GM04504 (cell line): ENCODE data around the gene SLC9A4.

Experiments
- DNase-seq: peaks from one replicate; pipeline ENCODE4 v3.0.0-alpha.2; 2012; ENCODE audit warnings: low read depth

Gene SLC9A4, protein sequence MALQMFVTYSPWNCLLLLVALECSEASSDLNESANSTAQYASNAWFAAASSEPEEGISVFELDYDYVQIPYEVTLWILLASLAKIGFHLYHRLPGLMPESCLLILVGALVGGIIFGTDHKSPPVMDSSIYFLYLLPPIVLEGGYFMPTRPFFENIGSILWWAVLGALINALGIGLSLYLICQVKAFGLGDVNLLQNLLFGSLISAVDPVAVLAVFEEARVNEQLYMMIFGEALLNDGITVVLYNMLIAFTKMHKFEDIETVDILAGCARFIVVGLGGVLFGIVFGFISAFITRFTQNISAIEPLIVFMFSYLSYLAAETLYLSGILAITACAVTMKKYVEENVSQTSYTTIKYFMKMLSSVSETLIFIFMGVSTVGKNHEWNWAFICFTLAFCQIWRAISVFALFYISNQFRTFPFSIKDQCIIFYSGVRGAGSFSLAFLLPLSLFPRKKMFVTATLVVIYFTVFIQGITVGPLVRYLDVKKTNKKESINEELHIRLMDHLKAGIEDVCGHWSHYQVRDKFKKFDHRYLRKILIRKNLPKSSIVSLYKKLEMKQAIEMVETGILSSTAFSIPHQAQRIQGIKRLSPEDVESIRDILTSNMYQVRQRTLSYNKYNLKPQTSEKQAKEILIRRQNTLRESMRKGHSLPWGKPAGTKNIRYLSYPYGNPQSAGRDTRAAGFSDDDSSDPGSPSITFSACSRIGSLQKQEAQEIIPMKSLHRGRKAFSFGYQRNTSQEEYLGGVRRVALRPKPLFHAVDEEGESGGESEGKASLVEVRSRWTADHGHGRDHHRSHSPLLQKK

DNA sequence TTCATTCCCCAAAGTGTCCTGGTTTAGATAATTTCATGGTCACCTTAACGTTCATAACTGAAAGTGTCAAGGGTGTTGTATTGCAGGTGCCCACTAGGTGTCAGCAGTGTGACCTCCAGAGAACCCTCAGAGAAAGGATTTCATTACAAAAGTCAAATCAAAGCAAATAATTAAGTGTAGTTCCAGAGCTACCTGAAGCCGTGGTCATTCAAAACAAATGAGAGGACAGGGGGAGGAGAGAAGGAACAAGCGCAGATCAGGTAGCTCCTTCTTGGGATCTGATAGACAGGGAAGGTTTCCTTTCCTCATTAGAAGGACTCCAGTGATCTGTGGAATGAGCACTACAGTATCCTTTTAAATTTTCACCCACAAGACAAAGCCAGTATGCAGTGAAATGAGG is at the start of gene SLC9A4:
Gene SLC9A4 (plus strand): TSS at position 207 of the 400 bp plus-strand sequence. CDS start 534 bp downstream, outside the sequence.
- DNase-seq: peak; percentile 7

DNA sequence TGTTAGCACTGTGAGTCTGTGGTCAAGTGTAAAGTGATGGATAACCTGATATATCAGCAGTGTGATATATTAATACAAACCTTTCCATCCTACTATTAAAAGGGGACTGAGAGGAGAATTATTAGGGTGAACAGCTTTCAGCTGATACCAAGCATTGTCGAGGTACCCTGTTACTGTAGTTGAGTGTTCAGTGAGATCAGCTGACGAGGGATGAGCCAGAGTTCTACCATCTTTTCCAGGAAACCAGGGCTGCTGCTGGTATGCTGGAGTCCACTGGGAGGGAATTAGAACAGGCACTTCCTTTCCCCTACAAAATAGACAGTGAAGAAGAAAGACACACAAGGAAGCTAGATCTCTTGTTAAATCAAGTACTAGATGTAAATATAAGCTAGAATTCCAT is 49.7 kb upstream of the SLC9A4 start:
- DNase-seq: no peak

DNA sequence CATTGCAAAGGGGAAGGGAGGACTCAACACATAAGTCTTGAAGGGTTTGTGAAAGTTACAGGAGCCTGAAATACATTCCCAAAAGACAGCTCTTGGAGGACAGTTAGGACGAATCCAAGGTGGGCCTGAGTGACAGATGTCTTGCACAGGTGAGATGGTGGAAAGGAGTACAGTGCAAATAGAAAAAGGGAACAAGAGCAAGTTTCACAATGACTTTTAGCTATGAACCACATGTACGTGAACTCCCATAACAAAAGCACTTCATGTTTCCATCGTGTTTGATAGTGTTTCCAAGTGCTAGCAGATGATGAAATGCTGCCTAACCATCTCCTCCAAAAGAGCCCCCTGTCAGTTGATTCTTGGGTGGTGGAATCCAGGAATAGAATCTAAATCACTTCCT is 48.3 kb upstream of the SLC9A4 start:
- DNase-seq: no peak

DNA sequence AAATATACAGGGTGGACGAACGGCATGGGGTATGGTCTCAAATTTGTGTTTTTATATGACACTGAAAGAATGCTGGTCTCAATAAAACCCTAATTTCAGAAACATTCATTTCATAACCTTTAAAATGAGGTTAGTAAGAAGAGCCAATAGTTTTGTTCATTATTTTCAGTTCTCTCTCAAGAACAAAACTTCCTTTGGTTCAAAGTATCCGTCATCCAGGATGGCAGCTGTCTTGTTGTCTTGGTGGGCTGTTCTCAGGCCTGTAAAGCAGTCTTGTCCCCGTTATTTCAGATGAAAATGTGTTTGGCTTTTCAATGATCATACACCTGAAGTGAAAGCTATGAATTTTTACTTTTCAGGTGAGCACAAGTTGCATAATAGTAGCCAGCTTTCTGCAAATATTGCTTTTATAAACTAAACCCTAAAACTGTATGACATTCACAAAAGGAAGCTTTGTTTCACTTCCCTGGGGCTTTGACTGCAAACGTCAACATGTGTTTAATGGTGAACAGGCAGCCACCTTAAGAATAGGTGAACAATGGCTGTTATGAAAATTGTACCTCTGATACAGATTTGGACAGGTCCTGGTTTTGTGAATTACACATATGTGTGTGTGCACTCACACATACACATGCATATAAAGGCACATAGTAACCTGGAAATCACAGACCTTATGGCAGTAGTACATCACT is 47.4 kb upstream of the SLC9A4 start:
- DNase-seq: no peak

DNA sequence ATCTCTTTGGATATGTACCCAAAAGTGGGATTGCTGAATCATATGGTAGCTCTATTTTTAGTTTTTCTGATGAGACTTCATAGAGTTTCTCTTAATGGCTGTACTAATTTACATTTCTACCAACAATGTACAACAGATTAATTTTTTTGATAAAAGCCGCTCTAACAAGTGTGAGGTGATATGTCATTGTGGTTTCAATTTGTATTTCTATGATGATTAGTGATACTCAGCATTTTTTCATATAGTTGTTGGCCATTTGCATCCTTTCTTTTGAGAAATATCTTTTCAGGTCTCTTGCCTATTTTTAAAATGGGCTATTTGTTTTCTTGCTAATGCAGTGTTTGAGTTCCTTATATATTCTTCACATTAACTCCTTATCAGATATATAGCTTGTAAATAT is 45.8 kb upstream of the SLC9A4 start:
- DNase-seq: no peak

DNA sequence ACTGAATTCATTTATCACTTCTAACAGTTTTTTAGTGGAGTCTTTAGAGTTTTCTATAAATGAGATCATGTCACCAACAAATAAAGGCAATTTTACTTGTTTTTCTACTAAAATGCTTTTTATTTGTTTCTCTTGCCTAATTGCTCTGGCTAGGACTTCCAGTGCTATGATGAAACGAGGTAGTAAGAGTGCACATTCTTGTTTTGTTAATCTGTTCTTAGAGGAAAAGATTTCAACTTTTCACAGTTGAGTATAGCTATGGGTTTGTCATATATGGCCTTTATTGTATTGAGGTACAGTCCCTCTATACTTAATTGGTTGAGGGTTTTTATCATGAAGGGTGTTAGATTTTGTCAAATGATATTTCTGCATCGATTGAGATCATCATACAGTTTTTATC is 44.5 kb upstream of the SLC9A4 start:
- DNase-seq: no peak

DNA sequence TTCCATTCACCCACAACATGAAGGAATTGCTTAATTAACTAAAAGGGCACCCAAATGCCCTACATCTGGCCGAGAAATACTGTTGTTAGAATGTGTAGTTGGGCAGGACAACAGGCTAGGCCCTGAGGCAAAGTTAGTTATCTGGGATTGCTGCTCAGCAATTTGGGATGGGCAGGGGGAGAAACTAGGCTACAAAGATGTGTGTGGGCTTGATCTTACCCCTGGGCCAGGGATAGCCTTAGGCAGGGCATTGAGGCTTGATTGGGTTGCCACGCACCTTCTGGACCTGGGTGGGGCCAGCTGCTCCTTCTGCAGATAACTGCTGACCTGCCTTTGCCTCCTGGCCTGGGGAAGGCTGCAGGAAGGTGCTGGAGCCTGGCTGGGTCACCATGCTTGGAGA is 40.6 kb upstream of the SLC9A4 start:
- DNase-seq: no peak

DNA sequence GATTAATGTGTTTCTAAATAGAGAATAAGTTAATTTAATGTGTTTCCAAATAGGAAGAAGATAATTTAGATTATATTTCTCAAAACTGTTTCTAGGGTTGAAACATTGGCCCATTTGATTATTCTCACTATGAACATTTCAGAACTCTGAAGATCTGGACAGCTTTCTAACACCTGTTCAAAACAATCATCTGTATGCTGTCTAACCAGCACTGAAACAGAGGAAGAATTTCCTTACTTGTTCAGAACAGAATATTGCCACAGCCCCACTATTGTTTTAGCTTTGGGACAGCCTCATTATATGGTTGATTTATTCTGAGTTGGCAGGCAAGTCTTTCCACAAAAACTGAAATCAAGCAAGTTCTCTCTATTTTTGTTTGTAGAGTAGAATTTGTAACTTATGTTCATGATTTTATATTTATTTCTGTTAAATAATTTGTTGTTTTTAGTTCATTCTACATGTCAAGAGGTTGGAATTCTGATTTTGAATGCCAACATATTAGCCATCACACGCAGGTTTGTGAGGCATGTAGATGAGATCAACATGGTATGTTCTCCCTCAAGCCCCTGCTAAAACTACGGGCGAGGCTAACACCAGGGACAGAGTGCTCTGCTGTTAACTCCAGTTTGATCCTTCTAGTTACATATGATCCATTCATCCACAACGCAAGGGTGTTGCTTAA is 38.9 kb upstream of the SLC9A4 start:
- DNase-seq: no peak

DNA sequence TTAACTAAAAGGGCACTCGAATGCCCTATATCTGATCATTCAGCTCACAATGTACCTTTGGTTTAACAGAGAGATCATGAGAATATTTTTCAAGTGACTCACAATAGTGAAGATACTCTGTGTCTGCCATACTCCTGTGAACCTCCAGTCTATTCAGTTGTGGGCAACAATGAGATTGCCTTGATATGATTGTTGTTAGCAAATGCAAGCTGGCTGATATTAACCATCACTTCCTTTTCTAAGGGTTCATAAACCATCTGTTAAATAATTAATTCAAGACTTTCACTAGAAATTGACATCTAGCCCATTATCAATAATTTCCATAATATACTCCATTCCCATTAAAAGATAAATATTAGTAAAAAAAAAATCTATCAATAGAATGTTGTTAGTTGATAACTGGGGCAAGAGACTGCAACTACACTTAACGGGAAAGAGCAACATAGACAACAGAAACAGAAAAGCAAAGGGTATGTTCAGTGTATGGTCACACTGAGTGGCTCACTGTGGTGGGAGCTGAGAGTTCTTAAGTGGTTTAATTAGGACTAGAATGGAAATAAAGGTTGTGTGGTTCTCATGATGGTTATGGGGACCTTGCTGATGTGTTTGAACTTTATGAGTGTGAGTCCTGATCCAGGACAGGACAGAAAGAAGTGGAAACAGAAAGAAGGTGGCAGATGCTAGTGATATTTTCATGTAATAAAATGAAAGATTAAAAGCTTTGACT is 38.2 kb upstream of the SLC9A4 start:
- no peak for DNase-seq

DNA sequence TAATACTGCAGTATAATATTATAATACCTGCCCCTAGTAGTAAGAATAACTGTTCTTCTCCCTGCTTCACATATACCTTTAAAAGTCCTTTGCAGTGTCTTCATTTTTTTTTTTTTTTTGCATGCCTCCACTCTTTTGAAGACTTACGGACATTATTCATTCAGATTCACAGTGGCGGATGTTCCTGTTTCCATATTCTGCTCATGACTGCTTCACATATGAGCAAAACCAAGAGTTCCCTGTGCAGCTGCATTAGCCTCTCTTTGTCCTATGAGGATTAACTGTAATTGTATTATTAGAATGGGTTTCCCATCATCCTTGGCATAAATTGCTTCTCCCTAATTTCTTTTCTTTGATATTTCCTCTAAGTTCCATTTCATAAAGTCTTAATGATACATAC is 37.3 kb upstream of the SLC9A4 start:
- no peak for DNase-seq

DNA sequence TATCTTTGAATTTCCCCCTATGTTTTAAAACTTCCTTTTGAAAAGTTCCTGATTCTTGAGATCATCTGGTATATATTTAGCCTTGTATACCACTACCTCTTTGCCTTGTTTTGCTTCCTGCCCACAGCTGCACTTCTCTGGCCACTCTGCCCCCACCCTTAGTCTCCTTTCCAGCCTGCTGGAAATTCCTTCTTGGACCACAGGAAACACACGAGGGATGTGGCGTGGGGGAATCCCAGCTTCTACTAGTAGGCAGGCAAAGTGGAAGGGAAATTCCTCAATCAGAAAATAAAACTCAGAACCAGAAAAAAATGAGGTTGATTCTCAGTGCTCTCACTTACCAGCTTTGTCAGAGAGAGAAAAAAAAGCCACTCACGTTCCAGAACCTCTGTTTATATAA is 36.7 kb upstream of the SLC9A4 start:
- no peak for DNase-seq

DNA sequence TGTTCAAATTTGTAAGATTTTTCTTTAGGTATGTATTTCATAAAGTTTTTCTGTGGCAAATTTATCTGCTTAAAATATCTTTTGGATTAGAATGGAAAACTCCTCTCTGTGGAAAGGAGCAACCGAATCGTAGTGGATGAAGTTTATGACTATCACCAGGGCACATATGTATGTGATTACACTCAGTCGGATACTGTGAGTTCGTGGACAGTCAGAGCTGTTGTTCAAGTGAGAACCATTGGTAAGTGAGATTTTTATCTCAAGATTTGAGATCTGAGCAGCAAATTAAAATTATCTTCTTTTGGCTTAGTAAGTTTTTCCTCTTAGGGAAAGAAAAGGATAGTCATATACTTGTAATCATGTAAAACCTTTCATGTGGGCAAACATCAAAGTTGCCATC is 35.9 kb upstream of the SLC9A4 start:
- DNase-seq: no peak

DNA sequence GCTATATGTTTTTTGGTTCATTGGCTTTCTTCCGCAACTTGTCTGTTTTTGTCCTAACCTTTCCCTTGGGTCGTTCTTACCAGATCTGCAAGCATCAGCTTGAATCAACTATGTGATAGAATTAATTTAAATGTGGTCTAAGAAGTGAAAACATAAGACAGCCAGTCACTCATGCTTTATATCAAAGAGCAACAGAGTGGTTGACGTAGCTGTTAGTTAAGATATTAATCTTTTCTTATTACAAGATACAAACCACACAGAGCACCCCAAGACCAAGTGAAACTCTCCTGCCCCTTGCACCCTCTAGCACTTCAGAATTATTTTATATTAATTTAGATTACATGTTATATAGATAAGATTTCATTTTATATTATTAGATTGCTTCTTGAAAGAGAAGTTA is 34.9 kb upstream of the SLC9A4 start:
- DNase-seq: no peak

DNA sequence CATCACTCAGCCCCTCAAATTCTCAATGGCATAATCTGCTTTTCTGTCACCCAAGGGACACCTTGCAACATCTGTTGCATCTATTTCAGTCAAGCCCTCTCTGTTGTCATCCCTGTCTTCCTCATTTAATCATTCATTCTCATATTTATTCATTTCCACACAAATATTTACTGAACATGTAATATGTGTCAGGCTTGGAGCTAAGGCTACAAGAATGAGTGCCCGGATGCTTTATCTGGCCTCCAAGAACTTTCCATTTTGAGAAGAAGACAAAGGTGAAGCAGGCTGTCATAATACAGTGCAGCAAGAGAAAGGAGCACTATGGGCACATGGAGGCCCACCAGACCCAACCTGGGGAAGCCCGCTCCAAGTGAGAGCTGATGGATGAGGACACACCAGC is 34.4 kb upstream of the SLC9A4 start:
- DNase-seq: no peak

DNA sequence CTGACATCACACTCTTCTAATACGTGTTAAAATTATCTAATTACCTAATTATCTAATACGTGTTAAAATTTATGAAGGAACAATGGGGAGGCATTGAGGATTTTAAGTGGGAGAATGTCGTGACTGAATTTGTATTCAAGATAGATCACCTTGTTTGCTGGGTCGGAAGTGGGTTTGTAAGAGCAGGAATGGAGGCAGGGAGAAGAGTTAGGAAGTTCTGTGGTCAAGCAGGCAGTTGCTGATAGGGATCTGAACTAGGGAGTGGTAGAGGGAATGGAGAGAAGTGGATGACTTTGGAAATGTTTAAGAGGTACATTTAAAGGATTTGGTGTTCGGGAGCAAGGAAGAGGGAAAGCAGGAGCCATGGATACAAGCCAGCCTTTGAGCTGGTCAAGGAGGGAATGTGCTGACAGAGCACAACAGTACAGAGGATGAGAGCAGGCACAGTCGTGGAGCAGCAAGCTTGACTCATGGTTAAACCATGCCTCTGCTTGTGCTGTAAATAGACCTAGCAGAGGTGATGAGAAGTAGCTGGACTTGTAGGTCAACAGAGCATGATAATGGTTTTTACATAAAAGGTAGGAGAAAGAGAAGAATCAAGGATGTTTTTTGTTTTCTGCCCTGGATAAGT is 33.8 kb upstream of the SLC9A4 start:
- no peak for DNase-seq

DNA sequence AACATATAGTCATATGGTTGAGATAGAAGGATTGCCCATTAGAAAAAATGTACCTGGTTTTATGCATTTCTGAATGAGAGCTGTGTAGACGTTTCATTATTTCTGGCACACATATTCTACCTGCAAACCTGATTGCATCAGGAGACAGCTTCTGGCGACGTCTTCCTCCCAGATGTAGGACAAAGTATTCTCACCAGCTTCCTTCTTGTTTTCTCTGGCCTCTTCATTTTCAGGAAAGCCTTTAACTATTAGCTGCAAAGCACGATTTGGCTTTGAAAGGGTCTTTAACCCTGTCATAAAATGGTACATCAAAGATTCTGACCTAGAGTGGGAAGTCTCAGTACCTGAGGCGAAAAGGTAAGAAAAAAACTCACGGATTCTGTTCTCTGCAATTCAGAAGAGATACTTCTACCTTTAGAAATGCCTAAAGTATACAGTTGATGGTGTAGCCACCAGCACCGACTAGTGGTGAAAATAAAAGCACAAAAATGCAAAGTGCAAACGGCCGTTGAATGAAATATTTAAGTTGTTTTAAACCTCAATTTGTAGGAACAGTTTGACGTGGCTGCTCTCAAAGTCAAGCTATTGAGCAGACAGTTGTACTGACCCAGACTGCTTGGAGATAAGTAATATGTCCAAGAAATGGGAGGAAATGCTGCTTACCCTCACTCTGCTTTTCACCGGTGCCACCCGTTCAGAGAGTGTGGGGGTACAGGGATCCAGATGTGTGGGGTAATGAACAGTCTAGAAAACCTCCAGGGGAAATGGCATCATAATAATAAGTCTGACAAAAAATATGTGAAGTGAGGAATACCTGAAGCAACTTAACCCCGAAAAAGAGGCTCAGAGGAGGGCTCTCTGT is 29.8 kb upstream of the SLC9A4 start:
- DNase-seq: peak; percentile 1

DNA sequence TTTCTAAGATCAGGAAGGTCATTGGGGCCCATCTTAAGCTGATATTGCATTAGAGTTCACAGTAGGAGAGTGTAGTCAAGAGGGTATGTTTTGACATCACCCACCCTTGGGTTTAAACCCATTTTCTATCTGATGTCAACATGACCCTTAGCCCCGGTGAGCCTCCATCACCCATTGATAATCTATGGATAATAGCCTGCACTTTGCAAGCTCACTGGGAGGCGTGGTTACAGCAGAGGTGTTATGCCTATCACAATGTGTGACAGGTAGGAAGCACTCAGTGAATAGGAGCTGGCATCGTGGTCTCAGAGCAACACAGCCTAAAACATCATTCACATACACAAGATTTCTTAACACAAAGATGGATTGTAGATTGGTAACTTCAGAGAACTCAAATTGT is 28.8 kb upstream of the SLC9A4 start:
- DNase-seq: no peak

DNA sequence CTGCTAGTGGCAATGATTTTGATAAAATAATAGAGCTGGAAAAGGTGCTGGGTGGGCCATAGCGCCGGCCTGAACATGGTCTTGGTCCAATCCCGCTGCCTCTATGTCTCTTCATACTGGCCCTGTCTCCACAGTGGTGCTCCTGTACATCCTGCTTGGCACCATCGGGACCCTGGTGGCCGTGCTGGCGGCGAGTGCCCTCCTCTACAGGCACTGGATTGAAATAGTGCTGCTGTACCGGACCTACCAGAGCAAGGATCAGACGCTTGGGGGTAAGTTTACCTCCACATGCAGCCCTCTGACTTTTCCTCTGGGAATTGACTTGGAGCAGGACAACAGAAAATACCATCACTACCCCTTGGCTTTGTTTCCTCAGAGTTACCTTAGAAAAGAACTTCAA is 26.1 kb upstream of the SLC9A4 start:
- DNase-seq: no peak

DNA sequence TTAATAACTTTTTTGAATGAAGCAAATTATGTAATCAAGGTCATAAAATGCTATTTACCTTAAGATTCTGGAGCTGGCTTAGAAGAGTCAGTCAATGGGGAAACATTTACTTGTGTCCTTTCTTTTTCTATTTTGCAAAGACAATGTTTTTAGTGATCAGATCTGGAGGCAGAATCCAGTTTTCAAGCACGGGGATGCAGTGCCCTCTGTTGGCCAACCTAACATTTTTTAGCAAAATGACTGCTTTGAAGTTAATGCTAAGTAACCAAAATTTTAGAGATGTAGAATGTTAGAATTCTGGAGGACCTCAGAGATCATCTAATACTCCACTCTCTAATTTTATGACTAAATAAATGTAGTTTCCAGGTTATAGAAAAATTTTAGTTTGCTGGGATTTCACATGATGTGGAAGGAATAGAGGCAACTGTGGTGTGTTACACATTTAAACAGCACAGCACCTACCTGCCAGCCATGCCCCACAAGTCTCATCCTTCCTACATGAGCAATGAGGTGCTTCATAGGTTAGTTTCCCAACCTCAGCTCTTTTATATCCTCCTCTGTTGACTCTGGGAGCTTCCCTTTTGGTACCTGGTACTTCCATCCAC is 23.6 kb upstream of the SLC9A4 start:
- DNase-seq: peak; percentile 11

DNA sequence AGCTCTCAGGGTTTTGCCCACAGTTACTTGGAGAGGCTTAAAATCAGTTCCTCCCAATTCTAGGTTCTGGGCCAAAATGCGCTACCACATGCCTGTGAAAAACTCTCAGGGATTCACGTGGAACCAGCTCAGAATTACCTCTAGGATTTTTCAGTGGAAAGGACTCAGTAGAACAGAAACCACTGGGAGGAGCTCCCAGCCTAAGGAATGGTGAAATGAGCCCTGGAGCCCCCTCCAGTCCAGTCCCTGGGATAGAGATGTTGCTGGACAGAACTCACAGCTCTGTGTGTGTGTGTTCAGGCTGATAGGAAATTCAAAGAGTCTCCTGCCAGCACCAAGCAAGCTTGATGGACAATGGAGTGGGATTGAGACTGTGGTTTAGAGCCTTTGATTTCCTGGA is 21.1 kb upstream of the SLC9A4 start:
- no peak for DNase-seq
